Ishikawa (cell line): Measurements from ENCODE around the gene ACAD8.

Experiments
- CREB1 ChIP-seq: IDR thresholded peaks from 2 replicates; pipeline ENCODE4 v1.6.1; 2012; ENCODE audit warnings: low read depth
- EGR1 ChIP-seq: IDR thresholded peaks from 2 replicates; pipeline ENCODE4 v1.6.1; 2012
- EP300 ChIP-seq: IDR thresholded peaks from 2 replicates; pipeline ENCODE4 v1.6.1; 2012; ENCODE audit warnings: borderline replicate concordance
- FOXM1 ChIP-seq: IDR thresholded peaks from 2 replicates; pipeline ENCODE4 v1.6.1; 2012; ENCODE audit warnings: low read depth, borderline replicate concordance
- RAD21 ChIP-seq: IDR thresholded peaks from 2 replicates; pipeline ENCODE4 v1.6.1; 2012; ENCODE audit warnings: low read depth
- TAF1 ChIP-seq: IDR thresholded peaks from 2 replicates; pipeline ENCODE4 v1.6.1; 2012; ENCODE audit warnings: low read depth, mild to moderate bottlenecking
- TCF12 ChIP-seq: IDR thresholded peaks from 2 replicates; pipeline ENCODE4 v1.6.1; 2012; ENCODE audit warnings: low read depth
- ZBTB7A ChIP-seq: IDR thresholded peaks from 2 replicates; pipeline ENCODE4 v1.6.1; 2012; ENCODE audit warnings: low read depth

- TF ChIP-seq EP300: no peak
- TF ChIP-seq TAF1: no peak
- TF ChIP-seq TCF12: no peak
- no peak for TF ChIP-seq EGR1
- no peak for TF ChIP-seq FOXM1
- no peak for TF ChIP-seq CREB1
- TF ChIP-seq ZBTB7A: no peak
- no peak for TF ChIP-seq RAD21
Observed at GRCh38 chr11:134223121-134223520, 30.2 kb upstream of the ACAD8 start.
